Measurements from ENCODE around the gene CCDC148. TPM values are rescaled to one million over a fixed set of nuclear protein-coding genes. Genes with fewer than 3 reads are reported as not detected.

CCDC148 gene
- total and polyA plus RNA-seq, 2 donors (not counting 3 experiments of a cell fraction or from before 2014, with no cell fraction given), result 0.04 to 0.69 TPM

DNA sequence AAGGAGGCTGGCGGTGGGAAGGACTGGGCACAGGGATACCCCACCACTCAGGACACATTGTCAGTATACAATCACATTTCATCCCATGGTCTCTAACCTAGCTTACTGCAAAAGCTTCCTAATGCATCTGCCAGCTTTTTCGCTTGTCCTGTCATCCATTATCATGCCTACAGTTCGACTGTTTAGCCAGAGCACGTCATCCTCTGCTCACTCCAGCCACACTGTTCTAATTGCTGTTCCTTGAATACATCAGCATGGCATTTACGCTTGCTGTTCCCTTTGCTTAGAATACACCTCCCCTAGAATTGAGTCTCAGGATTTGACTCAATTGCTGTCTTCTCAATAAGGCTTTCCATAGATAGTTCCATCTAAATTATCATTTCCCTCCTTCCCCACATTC lies 166.3 kb downstream of the CCDC148 start:
- TF ChIP-seq POLR2A (IDR thresholded peaks at IDR 0.05; ENCODE audit: low read depth, low read length) (no peak), GATA2 (IDR thresholded peaks at IDR 0.05; ENCODE audit: insufficient read depth, insufficient read length, low read depth, low read length) (no peak), FOS (IDR thresholded peaks at IDR 0.05; ENCODE audit: borderline replicate concordance, insufficient read depth, low read length) (no peak), JUN (IDR thresholded peaks at IDR 0.05; ENCODE audit: borderline replicate concordance, insufficient read depth, insufficient read length, low read depth) (no peak), POLR2AphosphoS5 (IDR thresholded peaks at IDR 0.05; ENCODE audit: insufficient read depth, low read depth, low read length) (no peak)
- TF ChIP-seq, protein P1, sequence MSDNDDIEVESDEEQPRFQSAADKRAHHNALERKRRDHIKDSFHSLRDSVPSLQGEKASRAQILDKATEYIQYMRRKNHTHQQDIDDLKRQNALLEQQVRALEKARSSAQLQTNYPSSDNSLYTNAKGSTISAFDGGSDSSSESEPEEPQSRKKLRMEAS (IDR thresholded peaks at IDR 0.05; ENCODE audit: insufficient read depth, insufficient read length), result no peak
- DNase-seq (ENCODE audit: low read depth, low spot score) (no peak), FAIRE-seq (no peak)
- H3K9me3 ChIP-seq (replicated peaks; ENCODE audit: control insufficient read depth, insufficient read depth, low read length), result no peaks in the 10 kb centered on the region
- no peak overlapping the region for H3K27ac ChIP-seq (ENCODE audit: insufficient read depth, low read depth, low read length)
- dilution Hi-C loops (cut with MboI; ENCODE audit: extremely low pct_ligation_motif_present, low sequenced_read_pairs), result no loop called here
- H3K4me2 ChIP-seq (ENCODE audit: insufficient read depth, low read length), result no peak overlapping the region
- POLR2A ChIA-PET, result no interaction called here
- H3K4me1 ChIP-seq (ENCODE audit: control insufficient read depth, extremely low read depth, insufficient read depth, low read length), result no peaks in the 10 kb centered on the region
- no TSS peak for BruUV-seq (replicated peaks)
- intact Hi-C loops (cut with micrococcal nuclease), result no loop called here
- no peak overlapping the region for H3K4me3 ChIP-seq (replicated peaks in 1 of 3; ENCODE audit: insufficient read depth in 1 of 3, low read depth in 1 of 3, low read length in 3 of 3)
- CTCF ChIA-PET, result no interaction called here
- H4K20me1 ChIP-seq (replicated peaks; ENCODE audit: control insufficient read depth, extremely low read depth, insufficient read depth, low read length), result no peaks in the 10 kb centered on the region
- no peaks in the 10 kb centered on the region for H3K79me2 ChIP-seq (ENCODE audit: control insufficient read depth, insufficient read depth, low read length)
- H3K9me1 ChIP-seq (replicated peaks; ENCODE audit: control insufficient read depth, extremely low read depth, insufficient read depth, low read length), result no peaks in the 10 kb centered on the region
- no peak overlapping the region for H2AFZ ChIP-seq (ENCODE audit: low read depth, low read length)
- H3K27me3 ChIP-seq (ENCODE audit: control insufficient read depth in 2 of 2, insufficient read depth in 2 of 2, low read length in 2 of 2), result no peaks in the 10 kb centered on the region
- H3K36me3 ChIP-seq (ENCODE audit: control insufficient read depth in 2 of 2, extremely low read depth in 1 of 2, insufficient read depth in 2 of 2, low read length in 2 of 2), result no peaks in the 10 kb centered on the region
- H3K9ac ChIP-seq (replicated peaks; ENCODE audit: extremely low read depth, insufficient read depth, low read length), result no peak overlapping the region

DNA sequence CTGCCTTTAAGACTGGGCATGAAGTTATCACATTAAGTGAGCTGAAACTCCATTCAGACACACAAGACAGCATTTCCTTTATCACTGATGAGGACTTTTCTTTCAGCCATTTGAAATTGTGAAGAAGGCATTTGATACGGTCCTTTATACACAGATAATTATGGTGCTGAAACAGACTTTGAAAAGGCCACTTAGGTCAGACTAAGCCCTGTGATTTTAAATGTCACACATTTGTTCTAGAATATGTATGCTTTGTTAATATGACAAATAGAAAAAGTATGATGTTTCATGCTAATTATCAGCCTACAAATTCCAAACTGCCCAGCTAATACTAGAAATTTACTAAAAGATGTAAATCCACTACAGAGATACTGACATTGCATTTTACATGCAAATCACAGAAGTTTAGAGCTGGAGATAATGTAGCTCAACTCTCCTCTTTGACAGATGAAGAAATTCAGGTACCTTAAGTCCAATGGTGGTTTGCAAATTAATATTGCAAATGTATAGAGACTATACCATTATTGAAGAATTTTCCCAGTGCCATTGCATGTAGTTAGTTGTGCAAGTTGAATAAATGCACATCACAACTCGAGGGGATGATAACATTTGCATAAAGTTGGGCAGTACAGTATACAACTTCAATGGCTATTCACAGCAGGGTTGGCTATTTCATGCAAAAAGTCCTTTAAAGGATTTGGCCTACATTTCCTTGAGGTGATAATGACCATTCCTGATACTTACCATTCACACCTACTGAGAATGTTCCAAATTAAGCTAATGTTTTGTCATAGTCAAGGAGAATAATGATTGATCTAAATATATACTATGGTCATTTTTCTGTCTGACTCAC lies 179.7 kb downstream of the CCDC148 start:
- H2AFZ ChIP-seq (ENCODE audit: low read depth, low read length), result no peak overlapping the region
- intact Hi-C loops (cut with micrococcal nuclease) (no loop called here), dilution Hi-C loops (cut with MboI; ENCODE audit: extremely low pct_ligation_motif_present, low sequenced_read_pairs) (no loop called here)
- no TSS peak for BruUV-seq (replicated peaks)
- no peak for DNase-seq (ENCODE audit: low read depth, low spot score)
- no peaks in the 10 kb centered on the region for H3K9me3 ChIP-seq (replicated peaks; ENCODE audit: control insufficient read depth, insufficient read depth, low read length)
- no peak overlapping the region for H3K4me2 ChIP-seq (ENCODE audit: insufficient read depth, low read length)
- POLR2A ChIA-PET, result no interaction called here
- H3K9me1 ChIP-seq (replicated peaks; ENCODE audit: control insufficient read depth, extremely low read depth, insufficient read depth, low read length), result no peaks in the 10 kb centered on the region
- H3K27ac ChIP-seq (ENCODE audit: insufficient read depth, low read depth, low read length), result no peak overlapping the region
- H3K9ac ChIP-seq (replicated peaks; ENCODE audit: extremely low read depth, insufficient read depth, low read length), result no peak overlapping the region
- no peaks in the 10 kb centered on the region for H4K20me1 ChIP-seq (replicated peaks; ENCODE audit: control insufficient read depth, extremely low read depth, insufficient read depth, low read length)
- no peaks in the 10 kb centered on the region for H3K36me3 ChIP-seq (ENCODE audit: control insufficient read depth in 2 of 2, extremely low read depth in 1 of 2, insufficient read depth in 2 of 2, low read length in 2 of 2)
- peaks cover 0 to 4% of the 10 kb centered on the region in 2 experiments for H3K27me3 ChIP-seq (ENCODE audit: control insufficient read depth in 2 of 2, insufficient read depth in 2 of 2, low read length in 2 of 2)
- no peaks in the 10 kb centered on the region for H3K4me1 ChIP-seq (ENCODE audit: control insufficient read depth, extremely low read depth, insufficient read depth, low read length)
- TF ChIP-seq POLR2A (IDR thresholded peaks at IDR 0.05; ENCODE audit: low read depth, low read length), result no peak
- no peak for TF ChIP-seq POLR2AphosphoS5 (IDR thresholded peaks at IDR 0.05; ENCODE audit: insufficient read depth, low read depth, low read length)
- TF ChIP-seq FOS (IDR thresholded peaks at IDR 0.05; ENCODE audit: borderline replicate concordance, insufficient read depth, low read length), result no peak
- no peak for TF ChIP-seq EZH2 (IDR thresholded peaks at IDR 0.05; ENCODE audit: borderline replicate concordance, low read depth, low read length, severe bottlenecking)
- TF ChIP-seq GATA2 (IDR thresholded peaks at IDR 0.05; ENCODE audit: insufficient read depth, insufficient read length, low read depth, low read length), result no peak
- TF ChIP-seq, protein P2, sequence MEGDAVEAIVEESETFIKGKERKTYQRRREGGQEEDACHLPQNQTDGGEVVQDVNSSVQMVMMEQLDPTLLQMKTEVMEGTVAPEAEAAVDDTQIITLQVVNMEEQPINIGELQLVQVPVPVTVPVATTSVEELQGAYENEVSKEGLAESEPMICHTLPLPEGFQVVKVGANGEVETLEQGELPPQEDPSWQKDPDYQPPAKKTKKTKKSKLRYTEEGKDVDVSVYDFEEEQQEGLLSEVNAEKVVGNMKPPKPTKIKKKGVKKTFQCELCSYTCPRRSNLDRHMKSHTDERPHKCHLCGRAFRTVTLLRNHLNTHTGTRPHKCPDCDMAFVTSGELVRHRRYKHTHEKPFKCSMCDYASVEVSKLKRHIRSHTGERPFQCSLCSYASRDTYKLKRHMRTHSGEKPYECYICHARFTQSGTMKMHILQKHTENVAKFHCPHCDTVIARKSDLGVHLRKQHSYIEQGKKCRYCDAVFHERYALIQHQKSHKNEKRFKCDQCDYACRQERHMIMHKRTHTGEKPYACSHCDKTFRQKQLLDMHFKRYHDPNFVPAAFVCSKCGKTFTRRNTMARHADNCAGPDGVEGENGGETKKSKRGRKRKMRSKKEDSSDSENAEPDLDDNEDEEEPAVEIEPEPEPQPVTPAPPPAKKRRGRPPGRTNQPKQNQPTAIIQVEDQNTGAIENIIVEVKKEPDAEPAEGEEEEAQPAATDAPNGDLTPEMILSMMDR (IDR thresholded peaks at IDR 0.05; ENCODE audit: extremely low read depth in 1 of 2, insufficient read depth in 1 of 2, low read depth in 1 of 2, low read length in 2 of 2), result no peak
- no peak for TF ChIP-seq MYC (IDR thresholded peaks at IDR 0.05; ENCODE audit: low read depth, low read length)
- TF ChIP-seq JUN (IDR thresholded peaks at IDR 0.05; ENCODE audit: borderline replicate concordance, insufficient read depth, insufficient read length, low read depth), result no peak
- TF ChIP-seq, protein P1 (IDR thresholded peaks at IDR 0.05; ENCODE audit: insufficient read depth, insufficient read length), result no peak
- no peak overlapping the region for H3K4me3 ChIP-seq (replicated peaks in 1 of 3; ENCODE audit: insufficient read depth in 1 of 3, low read depth in 1 of 3, low read length in 3 of 3)
- CTCF ChIA-PET, result no interaction called here
- FAIRE-seq, result no peak
- H3K79me2 ChIP-seq (ENCODE audit: control insufficient read depth, insufficient read depth, low read length), result no peaks in the 10 kb centered on the region

Measured in endothelial cell of umbilical vein (primary cell).